ENCODE data around the gene CAPN5. TPM values are rescaled to one million over a fixed set of nuclear protein-coding genes. Genes with fewer than 3 reads are reported as not detected.

Gene CAPN5
- total and polyA plus RNA-seq, 10 of the 15 experiments (the other 5 are each of a cell fraction or from before 2014, with no cell fraction given): 0.02 to 0.33 (median 0.07) TPM; not detected in 3

DNA sequence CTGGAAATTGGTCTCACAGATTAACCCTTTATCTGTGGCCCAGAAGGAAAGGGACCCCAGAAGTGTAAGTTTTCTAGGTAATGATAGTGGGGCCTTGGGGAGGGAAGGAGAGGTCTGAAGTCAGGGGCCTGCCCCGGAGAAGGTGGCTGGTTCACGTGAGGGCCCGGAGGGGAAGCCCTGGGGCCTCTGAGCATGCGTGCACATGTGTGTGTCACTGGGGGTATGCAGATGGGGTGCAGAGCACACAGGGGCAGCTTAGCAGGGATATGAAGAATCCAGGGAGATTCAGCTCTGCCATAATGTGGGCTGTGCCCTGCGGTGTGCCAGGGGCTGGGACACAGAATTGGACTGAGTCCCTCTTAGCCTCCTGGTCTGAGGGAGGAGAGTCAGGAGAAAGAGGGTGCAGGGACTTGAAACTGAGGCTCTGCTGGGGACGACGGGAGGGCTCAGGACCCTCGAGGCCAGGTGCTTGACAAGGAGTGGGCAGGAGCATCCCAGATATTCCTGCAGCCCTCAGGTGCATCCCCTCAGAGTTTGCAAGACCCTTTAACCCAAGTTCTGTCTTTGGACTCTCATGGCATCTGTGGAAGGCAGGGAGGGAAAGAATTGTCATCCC lies 76.7 kb downstream of the CAPN5 start:
- TF ChIP-seq SIX5 (IDR thresholded peaks at IDR 0.05; ENCODE audit: low read depth, low read length, severe bottlenecking) (no peak), FOS (IDR thresholded peaks at IDR 0.05; ENCODE audit: borderline replicate concordance, extremely low read depth, insufficient read length) (no peak), BCLAF1 (IDR thresholded peaks at IDR 0.05) (no peak), BHLHE40 (IDR thresholded peaks at IDR 0.05; ENCODE audit: borderline replicate concordance in 1 of 2, low read depth in 2 of 2, low read length in 1 of 2) (peak in 1 of 2 experiments; percentile 11; a peak in 1 of 4 replicates), SKIL (IDR thresholded peaks at IDR 0.05; ENCODE audit: low read depth, poor library complexity, severe bottlenecking) (no peak), MXI1 (IDR thresholded peaks at IDR 0.05; ENCODE audit: low read depth, low read length) (no peak), SMARCA5 (IDR thresholded peaks at IDR 0.05) (no peak), NBN (IDR thresholded peaks at IDR 0.05) (no peak)
- Histone ChIP-seq H3K36me3 (ENCODE audit: control insufficient read depth in 2 of 2, insufficient read depth in 2 of 2, low read length in 1 of 2) (no peaks in the 10 kb centered on the region), H3K79me2 (ENCODE audit: control insufficient read depth, insufficient read depth, low read length) (no peaks in the 10 kb centered on the region), H3K4me3 (no peak overlapping the region), H3K27ac (ENCODE audit: control insufficient read depth, insufficient read depth) (no peak overlapping the region), H3K4me1 (ENCODE audit: control insufficient read depth, insufficient read depth, low read length) (no peaks in the 10 kb centered on the region), H4K20me1 (ENCODE audit: control insufficient read depth, insufficient read depth) (no peaks in the 10 kb centered on the region), H2AFZ (ENCODE audit: control insufficient read depth, low read depth, low read length) (no peak overlapping the region), H3K4me2 (ENCODE audit: control insufficient read depth, insufficient read depth) (no peak overlapping the region), H3K9ac (ENCODE audit: control insufficient read depth, insufficient read depth, low read length) (no peak overlapping the region), H3K9me3 (replicated peaks; ENCODE audit: control insufficient read depth, insufficient read depth, low read length) (no peaks in the 10 kb centered on the region), H3K27me3 (replicated peaks in 1 of 2; ENCODE audit: control insufficient read depth in 2 of 2, insufficient read depth in 2 of 2, low read length in 1 of 2) (peaks cover 0 to 4% of the 10 kb centered on the region in 2 experiments; a peak in 2 of 4 replicates)
- intact Hi-C loops (cut with micrococcal nuclease; ENCODE audit: unreplicated experiment) (no loop called here), in situ Hi-C loops (cut with MboI) (no loop called here)
- no TSS peak for BruUV-seq (replicated peaks)
- ATAC-seq (no peak), DNase-seq (ENCODE audit: low read depth, low spot score) (no peak), FAIRE-seq (no peak)
- WGBS (ENCODE audit: insufficient coverage, insufficient replicate concordance, low lambda C conversion rate, missing lambda C conversion rate): 39% methylated on average over 8 of the region's 8 CpGs
- SMC1A ChIA-PET (ENCODE audit: uncharacterized antibody, unreplicated experiment): no interaction called here
- RAD21 ChIA-PET (ENCODE audit: unreplicated experiment): no interaction called here
- CTCF ChIA-PET: no interaction called here
- POLR2A ChIA-PET: no interaction called here
